NOMO-1 treated with DMSO at 0.1 percent for 48 hours (cell line): ENCODE measurements around the gene OBSL1.

Source experiments
- DNase-seq: peaks from one replicate; lab custom pipeline; 2025; ENCODE audit not compliant: unreplicated experiment; lab: John Stamatoyannopoulos, UW

OBSL1 gene

GRCh38 chr2:219552382-219553167 lies 18.8 kb downstream of the OBSL1 start:
- peak; percentile 63 for DNase-seq

GRCh38 chr2:219551441-219552381 lies 19.6 kb downstream of the OBSL1 start:
- DNase-seq = no peak

DNA sequence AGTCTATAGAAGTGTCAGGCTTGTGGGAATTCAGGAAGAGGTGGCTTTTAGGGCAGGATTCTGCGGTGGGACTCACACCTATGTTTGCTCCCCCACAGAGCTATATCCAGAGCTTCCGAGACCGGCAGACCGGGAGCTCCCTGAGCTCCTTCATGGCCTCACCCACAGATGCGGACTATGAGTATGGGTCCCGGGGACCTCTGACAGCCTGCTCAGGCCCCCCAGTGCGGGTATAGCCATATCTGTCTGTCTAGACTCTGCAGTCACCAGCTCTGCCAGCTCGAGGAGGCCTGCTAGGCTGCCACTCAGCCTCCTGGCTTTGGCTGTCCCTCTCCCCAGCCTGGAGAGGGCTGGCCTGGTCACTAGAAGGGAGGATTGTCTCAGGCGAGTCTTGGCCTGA lies 21.7 kb downstream of the OBSL1 start:
- no peak for DNase-seq

DNA sequence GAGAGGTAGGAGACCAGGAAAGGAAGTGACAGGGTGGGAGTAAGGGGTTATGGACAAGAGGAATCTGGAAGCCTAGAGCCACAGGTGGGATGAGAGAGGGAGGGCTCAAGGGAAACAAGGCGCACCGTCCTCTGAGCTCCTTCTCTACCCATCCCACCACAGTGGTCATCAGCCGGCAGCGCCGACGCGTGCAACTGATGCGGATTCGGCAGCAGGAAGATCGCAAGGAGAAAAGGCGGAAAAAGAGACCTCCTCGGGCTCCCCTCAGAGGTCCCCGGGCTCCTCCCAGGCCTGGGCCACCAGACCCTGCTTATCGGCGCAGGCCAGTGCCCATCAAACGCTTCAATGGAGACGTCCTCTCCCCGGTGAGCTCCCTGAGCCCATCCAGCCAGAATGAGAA lies 22.3 kb downstream of the OBSL1 start:
- no peak for DNase-seq

- DNase-seq = no peak
Observed at GRCh38 chr2:219547621-219548020, 23.7 kb downstream of the OBSL1 start.

DNA sequence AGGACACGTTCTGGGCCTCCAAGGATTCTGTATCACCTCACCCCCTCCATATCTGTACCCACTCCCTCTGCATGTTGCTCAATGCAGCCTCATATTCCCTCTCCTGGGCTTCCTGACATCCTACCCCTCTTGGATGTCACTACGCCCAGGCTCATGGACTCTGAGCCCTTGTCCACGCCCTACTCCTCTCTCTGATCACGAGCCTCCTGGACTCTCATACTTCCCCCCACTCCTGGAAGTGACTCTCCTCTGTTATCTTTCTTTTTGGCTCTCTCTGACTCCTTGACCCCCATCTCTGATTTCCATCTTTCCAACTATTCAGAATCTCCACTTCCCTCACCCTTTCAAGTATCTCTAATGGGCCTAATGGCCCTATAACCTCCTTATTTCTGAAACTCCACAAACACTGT lies 25.4 kb downstream of the OBSL1 start:
- no peak for DNase-seq

GRCh38 chr2:219545295-219545942 lies 25.9 kb downstream of the OBSL1 start:
- DNase-seq = no peak

DNA sequence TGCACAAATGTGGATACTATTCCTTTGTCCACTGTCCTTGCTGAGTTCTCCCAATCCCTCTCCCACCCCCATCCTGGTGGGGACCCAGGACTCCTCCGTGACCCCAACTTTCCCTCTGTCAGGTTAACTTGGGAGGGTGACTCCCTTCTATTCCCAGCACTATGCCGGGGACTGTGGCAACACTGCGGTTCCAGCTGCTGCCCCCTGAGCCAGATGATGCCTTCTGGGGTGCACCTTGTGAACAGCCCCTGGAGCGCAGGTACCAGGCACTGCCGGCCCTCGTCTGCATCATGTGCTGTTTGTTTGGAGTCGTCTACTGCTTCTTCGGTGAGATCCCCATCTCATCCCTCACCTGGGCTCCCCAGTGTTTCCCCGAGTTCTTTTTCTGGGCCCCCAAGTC lies 26.8 kb downstream of the OBSL1 start:
- DNase-seq = no peak

GRCh38 chr2:219543596-219544358 lies 27.6 kb downstream of the OBSL1 start, which contains the start of the genes CHPF and TMEM198:
Gene CHPF, minus strand, starts transcription at chr2:219543809. Its CDS starts 271 bp downstream, at chr2:219543538.
Gene TMEM198, plus strand, starts transcription at chr2:219544028. Its CDS starts 700 bp downstream, at chr2:219544728.
- peak; percentile 94 for DNase-seq

- no peak for DNase-seq
Observed at GRCh38 chr2:219542931-219543595, 28.3 kb downstream of the OBSL1 start.

DNA sequence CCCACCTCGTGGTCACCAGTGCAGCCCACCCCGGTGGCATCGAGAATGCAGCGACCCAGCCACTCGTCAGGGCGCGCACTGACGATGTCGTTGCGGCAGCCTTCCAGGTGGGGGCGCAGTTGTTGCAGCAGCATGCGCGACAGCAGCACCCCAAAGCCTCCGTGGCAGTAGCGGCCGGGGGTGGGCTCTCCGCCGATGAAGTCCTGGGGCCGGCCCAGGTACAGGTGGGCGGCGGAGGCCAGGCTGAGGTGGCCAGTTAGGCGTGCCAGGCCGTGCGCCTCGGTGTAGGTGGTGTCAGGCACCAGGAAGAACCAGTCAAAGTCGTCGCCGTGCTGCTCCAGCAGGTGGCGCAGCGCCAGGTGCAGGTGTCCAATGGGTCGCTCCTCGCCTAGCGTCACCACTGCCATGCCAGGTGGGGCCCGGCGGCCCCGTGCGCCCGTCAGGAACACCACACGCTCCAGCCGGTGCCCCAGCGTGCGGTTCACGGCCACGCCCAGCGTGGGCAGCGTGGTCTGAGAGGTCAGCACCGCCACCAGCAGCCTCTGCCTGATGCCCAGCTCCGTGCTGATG lies 29.6 kb downstream of the OBSL1 start:
- DNase-seq = peak; percentile 68

DNA sequence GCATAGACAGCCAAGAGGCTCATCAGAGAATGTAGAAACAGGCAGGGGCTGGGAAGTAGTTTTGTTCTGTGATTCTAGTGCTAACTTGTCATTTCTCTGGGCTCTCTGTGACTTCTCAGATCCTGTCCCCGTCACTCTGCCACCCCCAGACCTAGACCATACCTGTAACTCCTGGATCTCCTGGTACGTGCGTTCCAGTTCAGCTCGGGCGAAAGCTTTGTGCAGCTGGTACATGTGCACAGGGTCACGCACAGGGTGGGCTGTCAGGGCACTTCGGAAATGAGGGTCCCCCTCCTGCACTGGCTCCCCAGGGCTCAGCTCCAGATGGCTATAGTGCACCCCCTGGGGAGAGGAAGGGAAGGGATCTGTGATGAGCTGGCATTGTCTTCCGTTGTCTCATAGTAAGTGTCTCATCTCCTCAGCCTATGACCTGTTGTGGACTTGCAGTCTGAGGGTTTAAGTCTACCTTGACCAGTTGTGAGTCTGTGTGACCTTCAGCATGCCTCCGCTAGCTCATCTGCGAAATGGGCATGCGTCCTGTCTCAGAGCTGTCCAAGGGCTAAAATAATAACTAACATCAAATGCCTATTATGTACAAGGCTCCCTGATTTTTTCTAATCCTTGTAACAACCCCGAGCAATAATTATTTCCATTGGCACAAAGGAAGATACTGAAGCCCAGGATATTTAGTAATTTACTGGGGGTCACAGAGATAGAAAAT lies 30.4 kb downstream of the OBSL1 start:
- no peak for DNase-seq

DNA sequence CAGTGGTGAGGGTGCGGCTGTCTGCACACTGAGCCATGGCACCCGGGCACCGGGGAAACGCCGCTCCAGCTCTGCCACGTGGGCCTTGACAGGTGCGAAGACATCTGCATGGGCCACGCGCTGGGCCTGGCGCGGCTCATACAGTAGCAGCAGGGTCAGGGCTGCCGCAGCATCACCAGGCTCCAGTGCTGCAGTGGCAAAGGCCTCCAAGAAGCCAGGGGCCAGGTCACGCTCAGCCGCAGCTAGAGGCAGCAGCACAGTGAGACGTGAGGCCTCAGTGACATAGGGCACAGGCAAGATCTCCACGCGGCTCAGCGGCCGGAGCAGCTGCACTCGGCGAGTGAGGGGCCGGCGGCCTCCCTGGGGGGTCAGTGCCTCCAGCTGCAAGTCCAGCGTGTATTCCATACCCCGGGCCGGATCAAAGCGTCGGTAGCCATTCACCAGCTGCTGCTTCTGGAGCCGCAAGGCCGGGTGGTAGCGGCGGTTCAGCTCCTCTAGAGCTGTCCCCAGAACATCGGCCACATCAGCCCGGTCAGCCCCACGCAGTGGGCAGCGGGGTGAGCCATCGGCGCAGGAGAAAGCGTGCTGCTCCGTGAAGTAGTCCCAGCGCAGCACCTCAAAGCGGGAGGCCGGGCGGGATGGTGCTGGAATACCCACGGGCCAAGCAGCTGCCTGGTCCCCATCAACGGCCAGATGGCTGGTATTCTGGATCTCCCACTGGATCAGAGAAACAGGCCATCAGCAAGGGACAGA lies 31.2 kb downstream of the OBSL1 start:
- no peak for DNase-seq

GRCh38 chr2:219538956-219539788 lies 32.2 kb downstream of the OBSL1 start:
- DNase-seq = no peak

- DNase-seq = no peak
Observed at GRCh38 chr2:219538504-219538951, 32.8 kb downstream of the OBSL1 start.

GRCh38 chr2:219537657-219538488 lies 33.5 kb downstream of the OBSL1 start:
- no peak for DNase-seq
